ENCODE results near the gene DNM3.
A peak's percentile ranks its signal among the peaks of the same experiment; 100 is the strongest.

The DNM3 gene

DNA sequence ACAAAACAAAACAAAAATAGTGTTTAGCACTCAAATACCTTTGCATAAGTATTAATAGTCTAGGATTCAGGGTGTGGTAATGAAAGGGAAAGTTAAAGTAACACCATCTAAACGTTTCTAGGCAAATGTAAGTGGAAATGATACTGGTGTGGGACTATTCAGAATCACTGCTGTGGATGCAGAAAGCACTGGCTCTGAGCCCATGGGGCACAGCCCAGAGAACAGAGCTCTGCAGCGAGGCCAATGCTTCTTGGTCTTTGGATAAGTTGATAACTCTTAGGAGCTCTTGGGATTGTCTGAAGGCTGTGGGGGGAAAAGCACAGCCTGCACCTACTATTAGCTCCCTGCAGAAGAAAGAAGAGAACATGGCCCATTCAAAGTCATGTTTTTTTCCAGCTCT is 21.4 kb upstream of the DNM3 start:
- DNase-seq, result no peak

DNA sequence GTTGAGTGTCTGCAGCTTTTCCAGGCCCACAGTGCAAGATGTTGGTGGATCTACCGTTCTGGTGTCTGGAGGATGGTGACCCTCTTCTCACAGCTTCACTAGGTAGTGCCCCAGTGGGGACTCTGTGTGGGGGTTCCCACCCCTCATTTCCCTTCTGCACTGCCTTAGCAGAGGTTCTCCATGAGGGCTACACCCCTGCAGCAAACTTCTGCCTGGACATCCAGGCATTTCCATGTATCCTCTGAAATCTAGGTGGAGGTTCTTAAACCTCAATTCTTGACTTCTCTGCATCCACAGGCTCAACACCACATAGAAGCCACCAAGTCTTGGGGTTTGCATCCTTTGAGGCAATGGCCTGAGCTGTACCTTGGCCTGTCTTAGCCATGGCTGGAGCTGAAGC is 14.3 kb upstream of the DNM3 start:
- no peak for DNase-seq

DNA sequence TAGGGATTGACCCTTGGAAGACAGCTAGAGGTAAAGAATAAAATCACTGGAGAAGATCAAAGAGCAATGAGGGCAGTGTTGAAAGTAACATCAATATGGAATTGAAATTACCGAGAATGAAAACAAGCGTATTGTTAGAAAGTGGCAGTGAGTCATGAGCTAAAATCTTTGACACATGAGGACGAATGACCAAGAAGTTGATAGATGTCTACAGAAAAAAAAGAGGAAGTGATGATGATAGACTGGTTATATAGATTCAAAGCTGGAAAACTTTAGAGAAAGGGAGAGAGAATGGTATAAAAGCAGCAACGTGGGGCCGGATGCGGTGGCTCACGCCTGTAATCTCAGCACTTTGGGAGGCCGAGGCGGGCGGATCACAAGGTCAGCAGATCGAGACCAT is 12.5 kb upstream of the DNM3 start:
- no peak for DNase-seq

DNA sequence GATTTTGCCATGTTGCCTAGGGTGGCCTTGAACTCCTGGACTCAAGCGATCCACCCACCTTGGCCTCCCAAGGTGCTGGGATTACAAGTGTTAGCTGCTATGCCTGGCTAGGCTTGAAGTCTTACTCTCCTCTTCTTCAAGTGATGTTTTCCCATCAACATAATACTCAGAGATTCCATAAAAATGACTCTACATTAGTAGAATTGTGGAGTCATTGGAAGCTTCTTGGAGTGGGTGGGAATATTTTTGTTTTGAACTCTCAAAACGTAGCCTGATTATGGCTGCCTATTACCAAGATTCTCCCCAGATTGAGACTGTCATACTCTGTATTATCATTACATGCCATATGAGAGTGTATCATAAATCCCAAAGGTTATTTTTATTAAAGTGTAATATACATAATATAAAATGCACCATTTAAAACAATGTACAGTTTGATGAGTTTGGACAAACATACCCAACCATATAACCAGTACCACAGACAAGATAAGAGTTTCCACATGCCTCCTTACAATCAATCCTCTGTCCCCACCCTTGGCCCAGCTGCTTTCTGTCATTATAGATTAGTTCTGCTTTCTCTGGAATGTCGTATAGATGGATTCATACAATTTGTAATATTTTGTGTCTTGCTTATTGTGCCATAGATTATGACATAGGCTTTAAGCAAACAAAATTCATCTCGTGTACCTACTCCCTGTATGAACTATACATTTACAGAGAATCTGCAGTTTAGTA is 8.0 kb upstream of the DNM3 start:
- no peak for DNase-seq

DNA sequence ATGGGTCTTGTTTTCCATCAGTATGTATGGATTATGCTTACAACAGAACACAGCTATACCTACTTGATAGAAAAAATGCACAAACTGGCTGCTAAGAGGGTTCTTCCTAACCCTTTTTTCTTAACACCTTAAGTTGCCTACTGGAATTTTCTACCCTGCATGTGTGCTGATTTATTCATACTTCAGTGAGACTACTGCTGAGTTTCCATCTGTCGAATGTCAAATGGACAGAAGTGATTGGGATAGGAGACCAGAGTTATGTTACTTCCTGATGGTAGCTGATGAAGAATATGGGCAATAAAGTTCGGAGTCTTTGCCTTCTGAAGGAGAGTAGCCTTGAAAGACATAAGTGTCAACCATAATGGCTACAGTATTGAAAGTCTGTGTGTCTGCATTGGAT is 6.5 kb upstream of the DNM3 start:
- DNase-seq, result no peak

DNA sequence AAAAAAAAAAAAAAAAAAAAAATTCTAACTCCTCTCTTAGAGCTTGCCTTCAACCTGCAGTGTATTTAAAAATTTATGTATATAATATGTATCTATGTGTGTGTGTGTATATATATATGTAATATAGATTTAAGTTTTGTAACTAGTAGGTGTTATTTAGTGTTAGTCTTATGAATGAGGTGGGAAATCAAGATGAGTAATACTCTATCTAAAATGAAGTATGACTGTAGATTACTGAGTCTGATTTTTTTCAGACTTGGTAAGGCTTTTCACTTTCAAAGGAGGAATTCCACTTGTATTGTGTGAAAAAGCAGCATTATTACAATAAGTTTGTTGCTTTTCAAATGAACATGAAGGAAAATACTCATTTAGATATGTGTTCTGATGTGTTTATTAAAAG is 5.4 kb upstream of the DNM3 start:
- DNase-seq, result no peak

DNA sequence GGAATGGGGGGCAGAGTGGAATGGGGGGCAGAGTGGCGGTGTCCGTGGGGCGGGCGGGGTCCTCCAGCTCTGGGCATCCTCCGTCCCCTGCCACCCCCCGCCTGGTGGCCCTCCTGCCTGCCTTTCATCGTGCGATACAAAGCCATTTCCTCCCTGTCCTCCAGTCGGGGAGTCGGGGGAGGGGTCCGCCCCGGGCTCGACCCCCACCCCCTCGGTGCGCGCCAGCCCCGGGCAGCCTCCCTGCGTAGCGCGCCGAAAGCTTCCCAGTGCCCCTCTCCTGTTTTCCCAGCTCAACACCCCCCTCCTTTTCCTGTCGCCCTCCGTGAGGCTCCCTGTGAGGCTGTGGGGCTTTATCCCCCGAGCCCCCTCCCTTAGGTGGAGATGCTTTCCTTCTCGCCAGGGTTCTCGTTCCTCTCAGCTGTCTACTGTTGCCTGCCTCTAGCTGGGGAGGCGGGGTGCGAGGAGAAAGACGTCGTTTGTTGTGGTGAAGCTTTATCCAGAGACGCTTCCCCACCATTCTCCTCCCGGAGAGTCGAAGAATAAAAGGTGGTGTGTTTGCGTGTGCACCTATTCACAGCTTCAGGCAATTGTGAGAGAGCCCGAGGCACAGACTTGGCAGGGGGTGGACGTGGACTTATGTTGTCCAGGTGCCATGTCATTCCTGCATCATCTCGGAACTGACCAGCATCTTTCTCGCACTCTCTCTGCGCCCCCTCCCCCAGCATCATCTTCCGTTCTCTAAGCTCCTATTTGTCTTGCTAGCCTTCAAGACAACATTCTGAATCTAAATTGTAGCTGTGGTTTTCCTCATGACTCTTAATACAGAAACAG is 848 bp downstream of the DNM3 start:
- DNase-seq, result no peak

DNA sequence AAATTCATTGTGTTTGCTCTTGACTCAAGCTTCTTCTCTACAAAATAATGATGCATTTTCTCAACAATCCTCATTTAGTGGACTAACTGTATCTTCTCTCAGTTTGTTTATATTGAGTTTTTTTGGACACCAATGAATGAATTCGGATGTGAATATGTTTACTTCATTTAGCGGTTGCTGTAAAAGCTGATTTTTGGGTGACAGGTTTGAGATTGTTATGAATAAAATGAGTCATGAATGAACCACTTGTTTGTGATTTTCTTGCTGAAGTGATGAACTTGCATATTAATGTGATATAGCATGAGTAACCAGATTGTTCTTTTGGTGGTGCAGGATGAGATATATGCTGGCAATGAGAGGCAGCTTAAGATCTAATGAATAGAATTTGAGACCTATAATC is 3.1 kb downstream of the DNM3 start:
- DNase-seq, result no peak

DNA sequence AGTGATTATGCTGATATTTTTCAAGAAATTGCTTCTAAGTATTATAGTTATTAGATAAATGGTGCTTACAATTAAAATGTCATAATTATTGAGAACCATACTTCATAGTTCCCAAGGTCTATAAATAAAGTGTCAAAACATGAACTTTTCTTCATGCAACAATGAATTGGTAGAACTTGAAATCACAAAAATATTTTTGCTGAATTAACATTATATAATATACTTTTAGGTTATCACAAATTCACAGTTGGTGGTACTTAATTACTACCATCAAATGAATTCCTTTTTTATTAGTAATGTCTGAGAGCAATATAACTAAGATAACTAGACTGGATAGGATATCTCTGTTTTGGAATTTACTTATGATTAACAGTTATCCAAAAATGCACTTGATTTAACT is 4.7 kb downstream of the DNM3 start:
- DNase-seq, result no peak

DNA sequence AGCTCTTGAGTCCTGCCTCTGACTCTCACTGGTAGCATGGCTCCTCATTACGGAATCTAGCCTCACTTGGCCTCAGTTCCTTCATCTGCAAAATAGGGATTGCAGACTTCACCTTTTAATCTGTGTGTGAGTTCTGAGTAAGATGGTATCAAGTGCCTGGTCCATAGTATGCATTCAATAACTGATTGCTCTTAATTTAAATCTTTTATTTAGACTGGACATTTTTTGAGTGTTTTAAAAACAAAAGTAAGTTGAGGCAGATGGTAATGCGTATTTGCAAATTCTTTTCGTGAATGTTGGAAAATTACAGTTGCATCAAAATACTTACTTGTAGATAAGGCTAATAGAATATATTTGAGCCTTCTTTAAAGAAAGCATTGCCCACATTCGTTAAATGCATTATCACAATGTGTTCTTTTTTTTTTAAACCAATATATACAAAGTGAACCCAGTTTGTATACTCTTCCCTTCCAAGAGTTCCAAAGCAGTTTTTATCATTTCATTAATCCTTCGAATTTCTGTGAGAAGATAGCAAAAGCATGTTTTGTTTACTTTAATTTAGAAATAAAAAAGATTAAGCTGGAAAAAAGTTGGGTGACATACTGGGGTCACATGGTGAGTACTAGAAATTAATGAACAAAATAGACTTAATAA is 8.1 kb downstream of the DNM3 start:
- no peak for DNase-seq

DNA sequence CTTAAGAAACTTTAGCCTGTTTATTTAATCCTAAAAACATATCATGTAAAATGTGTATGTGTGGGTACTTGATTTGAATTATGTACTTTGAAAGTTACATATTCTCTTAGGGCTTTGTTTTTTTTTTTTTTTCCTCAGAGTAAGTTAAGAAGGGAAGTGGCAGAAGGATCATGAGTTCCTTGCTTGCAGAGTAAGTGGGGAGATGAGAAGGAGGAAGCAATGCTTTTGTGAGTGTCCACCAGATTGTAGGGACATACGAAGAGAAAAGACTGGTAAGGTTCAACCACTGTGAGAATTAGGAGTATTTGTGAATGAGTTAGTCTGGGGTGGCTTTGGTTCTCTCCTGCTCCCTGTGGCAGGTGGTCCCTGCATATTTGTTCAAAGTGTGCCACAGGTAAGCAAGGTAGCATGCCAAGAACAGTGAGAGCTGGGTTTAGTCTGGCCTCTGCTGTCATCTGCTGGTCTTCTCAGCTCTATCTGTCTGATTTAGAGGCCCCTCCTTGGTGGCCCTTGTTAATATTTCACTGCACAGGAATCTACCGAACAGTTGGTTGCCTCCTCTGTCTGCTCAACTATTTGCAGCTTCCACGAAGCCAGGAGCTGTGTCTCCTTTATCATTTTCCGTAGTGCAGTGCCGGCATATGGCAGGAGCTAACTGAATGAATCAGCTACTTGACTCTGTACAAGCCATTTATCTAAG is 9.5 kb downstream of the DNM3 start:
- DNase-seq, result no peak

DNA sequence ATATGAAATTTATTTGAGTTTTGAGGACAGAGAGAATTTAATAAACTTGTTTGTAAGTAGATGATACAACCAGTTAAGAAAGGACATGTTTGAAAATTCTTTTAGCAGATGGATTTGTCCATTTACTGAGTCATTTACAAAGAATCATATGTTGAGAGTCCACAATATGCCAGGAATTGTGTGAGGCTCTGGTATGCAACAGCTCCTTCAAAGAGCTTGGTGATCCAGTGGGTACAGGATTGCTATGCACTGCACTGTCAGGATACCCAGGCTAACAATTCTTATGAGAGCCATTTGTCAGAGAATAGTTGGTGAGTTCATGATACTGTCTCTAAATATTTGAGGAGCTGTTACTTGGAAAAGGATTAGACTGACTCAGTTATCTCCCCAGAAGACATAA is 11.0 kb downstream of the DNM3 start:
- DNase-seq, result no peak

DNA sequence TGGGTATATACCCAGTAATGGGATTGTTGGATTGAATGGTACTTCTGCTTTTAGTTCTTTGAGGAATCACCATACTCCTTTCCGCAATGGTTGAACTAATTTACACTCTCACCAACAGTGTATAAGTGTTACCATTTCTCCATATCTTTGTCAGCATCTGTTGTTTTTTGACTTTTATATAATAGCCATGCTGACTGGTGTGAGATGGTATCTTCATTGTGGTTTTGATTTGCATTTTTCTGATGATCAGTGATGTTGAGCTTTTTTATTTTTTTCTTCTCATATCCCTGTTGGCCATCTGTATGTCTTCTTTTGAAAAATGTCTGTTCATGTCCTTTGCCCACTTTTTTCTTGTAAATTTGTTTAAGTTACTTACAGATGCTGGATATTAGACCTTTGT is 14.1 kb downstream of the DNM3 start:
- DNase-seq, result no peak

DNA sequence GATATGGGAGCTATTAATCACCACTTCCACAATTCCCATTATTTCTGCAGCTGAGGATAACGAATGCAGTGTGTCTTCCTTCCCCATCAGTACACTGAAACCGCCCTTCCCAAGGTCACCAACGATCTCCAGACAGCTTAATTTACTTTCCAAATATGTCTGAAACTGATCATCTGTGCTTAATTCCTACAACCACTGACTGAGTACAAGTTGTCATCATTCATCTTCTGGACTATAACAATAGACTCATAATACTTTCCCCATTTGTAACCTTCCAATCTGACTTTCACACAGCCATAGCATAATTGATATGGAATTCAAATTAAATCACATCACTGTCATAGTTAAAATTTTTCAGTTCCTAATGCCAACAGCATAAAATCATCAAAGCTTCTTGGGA is 17.4 kb downstream of the DNM3 start:
- DNase-seq, result no peak

DNA sequence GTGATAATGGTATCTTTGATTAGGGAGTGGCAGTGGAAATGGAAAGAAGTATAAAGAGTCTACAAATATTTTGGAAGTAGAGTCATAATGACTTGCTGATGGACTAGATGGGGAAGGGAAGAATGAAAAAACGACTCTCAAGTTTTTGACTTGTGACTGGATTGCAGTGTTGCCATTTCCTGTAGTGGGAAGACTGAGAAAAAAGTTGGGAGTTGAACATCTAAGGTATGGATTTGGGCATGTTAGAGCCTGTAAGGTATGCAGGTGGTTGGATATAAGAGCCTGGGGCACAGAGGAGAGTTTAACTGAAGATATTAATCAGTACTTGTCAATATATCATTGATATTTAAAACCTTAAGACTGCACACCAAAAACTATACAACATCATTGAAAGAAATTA is 19.4 kb downstream of the DNM3 start:
- no peak for DNase-seq

DNA sequence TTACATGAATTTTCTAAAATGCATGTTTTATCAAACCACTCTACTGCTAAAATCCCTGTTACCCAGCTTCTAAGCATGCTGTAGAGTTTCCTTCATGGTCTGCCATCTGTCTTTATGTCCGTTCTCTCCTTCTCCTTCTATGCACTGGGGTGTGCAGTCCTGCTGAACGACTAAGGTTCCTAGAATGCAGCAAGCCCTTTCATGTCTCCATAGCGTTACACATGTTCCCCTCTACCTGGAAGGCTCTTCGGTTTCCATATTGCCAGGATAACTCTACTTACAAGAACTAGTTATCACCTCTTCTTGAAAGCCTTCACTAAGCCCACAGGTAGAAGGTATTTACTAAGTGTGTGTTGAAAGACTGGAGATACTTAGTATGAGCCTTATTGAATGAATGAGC is 22.2 kb downstream of the DNM3 start:
- no peak for DNase-seq

DNA sequence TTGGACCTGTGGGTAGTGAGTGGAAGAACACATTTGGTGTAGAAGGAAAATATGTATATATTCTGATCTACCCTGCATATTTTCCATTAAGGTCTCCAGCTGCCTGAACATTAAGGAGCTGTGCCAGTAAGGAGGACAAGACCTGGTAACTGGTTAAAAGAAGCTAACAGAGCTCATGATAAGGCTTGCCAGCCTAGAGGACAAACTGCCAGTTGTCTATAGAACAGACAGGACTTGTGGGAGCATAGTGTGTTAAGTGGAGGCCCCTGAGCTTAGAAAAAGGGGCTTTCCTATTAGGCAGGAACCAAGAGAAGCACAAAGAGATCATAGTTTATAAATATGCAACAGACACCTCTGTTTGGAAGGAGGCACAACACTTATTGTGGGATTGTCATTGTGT is 23.0 kb downstream of the DNM3 start:
- DNase-seq, result no peak

DNA sequence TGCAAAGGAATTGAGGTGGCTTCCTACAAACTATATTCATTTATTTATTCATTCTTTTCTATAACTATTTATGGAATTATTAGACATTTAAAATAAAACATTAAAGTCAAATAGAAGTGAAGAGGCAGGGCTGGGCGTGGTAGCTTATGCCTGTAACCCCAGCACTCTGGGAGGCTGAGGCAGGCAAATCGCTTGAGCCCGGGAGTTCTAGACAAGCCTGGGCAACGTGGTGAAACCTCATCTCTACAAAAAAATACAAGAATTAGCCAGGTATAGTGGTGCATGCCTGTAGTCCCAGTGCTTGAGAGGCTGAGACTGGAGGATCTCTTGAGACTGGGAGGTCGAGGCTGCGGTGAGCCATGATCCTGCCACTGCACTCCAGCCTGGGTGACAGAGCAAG is 23.8 kb downstream of the DNM3 start:
- DNase-seq, result no peak

DNA sequence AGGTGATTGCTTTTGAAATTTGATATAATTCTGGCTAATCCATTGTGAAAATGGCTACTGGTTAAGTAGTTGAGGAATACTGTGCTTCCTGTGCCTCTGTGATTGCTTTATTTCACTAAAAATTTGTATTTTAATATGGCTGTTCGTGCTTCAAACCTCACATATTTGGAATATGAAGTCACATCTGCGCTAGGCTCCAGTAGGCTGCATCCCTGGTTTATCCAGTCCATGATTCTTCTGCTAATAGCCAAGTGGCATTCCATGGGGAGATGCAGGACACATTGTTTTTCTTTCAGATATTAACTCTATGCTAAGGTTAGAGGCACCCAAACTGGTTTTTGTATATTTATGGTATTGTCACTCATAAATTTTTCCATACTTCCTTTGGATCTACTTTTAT is 25.9 kb downstream of the DNM3 start:
- DNase-seq, result no peak

DNA sequence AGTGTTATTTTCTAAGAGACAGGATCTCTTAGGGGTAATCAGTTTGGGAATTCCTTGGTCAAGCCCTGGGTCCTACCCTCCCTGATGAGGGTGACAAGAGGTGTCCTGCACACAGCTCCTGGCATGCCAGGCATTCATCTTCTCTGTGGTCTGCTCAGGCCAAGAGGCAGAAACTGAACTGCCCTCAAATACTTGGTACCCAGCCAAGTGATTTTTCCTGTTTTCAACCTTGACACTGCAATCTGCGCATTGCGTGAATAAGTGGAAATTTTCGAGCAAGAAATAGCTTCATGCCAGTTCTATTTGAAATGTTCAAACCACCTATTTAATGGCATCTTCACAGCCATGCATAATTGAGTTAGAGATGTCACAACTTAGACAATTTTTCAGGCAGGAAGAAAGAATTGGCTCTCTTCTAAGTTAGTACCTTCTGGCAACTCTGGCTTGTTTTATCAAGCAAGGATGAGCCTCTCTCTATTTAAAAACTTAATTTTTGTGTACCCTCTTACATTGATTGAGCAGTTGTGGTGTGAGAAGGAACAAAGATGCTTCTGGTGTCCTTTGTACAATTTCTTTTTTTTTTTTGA is 27.0 kb downstream of the DNM3 start:
- DNase-seq, result no peak

DNA sequence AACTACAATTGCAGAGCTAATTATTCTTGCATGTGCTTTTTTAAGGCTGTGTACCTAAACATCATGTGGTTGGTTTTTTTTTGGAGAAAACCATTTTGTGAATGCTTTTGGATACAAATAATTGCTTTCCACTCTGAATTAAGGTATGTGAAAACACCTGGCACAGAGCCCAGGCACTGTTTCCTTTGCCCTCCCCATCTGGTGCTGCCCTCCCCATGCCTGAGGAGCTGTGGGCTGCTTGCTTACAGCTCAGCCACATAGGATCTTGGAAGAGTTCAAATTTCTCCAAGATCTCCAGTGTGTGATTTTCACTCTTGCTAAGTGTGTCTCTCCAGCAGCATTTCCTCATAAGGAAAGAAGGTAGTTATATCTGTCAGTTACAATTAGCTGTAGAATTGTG is 27.8 kb downstream of the DNM3 start:
- DNase-seq, result peak; percentile 4

DNA sequence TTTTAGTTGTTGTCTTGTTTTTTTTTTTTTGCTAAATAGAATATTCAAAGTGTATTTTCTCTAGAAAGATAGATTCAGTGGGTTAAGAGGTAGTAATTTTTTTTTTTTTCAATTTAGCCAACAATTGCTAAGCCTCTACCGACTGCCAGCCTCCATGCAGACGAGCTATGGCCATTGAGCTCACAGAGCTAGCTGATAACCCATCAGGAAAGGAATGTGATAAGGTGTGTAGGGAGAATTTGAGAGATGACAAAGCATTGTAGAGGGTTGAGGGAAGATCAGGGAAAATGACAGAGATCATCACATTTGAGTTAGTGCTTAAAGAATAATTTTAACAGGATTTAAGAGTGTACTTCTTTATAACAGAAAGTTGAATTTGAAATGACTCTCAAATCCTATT is 30.6 kb downstream of the DNM3 start:
- DNase-seq, result no peak

DNA sequence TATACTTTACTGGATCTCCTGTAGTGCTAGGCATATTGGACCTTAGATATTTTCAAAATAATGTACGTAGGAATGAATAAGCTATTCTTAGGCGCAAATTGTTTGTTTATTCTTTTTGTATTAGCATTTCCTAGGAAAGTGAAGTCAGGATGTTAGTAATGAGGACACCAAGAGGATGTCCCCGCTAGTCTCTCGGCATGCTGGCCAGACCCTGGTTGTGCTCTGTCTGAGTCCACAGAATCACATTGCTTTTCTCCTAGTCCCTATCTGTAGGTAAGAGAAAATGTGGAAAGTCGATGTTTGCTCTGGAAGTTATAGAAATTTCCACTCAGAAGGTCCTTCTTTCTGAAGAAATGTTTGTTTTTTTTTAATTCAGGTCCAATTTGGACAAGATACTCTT is 31.1 kb downstream of the DNM3 start:
- no peak for DNase-seq
